Measurements from ENCODE around the gene TPM2. TPM values are rescaled to one million over a fixed set of nuclear protein-coding genes. Genes with fewer than 3 reads are reported as not detected.

TPM2 gene
- total RNA-seq, 1 donor = 911 TPM

DNA sequence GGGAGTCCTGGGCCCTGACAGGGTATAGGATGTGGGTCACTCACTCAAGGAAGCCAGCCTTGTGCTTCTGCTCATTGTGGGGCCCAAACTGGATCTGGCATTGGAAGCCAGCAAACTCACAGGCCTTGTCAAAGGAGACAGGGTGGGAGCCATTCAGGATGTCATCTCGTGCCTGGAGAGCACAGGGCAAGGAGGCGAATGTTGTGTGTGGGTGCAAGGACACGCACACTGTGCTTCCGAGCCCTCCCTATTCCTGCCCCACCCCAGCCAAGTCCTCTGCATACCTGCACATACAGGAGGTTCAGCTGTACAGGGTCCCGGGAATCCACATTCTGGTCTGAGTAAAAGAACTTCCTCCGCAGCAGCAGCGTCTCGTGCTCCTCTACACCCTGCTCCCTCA is 34.2 kb upstream of the TPM2 start:
- peaks cover 82% of the 10 kb centered on the region for H3K79me2 ChIP-seq (ENCODE audit: insufficient read depth, low read length)
- TF ChIP-seq, protein P1, sequence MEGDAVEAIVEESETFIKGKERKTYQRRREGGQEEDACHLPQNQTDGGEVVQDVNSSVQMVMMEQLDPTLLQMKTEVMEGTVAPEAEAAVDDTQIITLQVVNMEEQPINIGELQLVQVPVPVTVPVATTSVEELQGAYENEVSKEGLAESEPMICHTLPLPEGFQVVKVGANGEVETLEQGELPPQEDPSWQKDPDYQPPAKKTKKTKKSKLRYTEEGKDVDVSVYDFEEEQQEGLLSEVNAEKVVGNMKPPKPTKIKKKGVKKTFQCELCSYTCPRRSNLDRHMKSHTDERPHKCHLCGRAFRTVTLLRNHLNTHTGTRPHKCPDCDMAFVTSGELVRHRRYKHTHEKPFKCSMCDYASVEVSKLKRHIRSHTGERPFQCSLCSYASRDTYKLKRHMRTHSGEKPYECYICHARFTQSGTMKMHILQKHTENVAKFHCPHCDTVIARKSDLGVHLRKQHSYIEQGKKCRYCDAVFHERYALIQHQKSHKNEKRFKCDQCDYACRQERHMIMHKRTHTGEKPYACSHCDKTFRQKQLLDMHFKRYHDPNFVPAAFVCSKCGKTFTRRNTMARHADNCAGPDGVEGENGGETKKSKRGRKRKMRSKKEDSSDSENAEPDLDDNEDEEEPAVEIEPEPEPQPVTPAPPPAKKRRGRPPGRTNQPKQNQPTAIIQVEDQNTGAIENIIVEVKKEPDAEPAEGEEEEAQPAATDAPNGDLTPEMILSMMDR (IDR thresholded peaks at IDR 0.05; ENCODE audit: extremely low read depth, low read depth, low read length) = no peak
- H3K9me3 ChIP-seq (ENCODE audit: low read depth, low read length) = no peaks in the 10 kb centered on the region
- H3K27ac ChIP-seq (ENCODE audit: low read depth, low read length) = no peak overlapping the region
- no peak overlapping the region for H2AFZ ChIP-seq (ENCODE audit: low read length)
- H3K36me3 ChIP-seq (ENCODE audit: insufficient read depth, low read length) = peaks cover 74% of the 10 kb centered on the region
- H3K4me3 ChIP-seq (ENCODE audit: insufficient read depth, low read length) = no peak overlapping the region
- H3K27me3 ChIP-seq (ENCODE audit: insufficient read depth, low read length) = no peaks in the 10 kb centered on the region
- no peak for DNase-seq (ENCODE audit: insufficient read length, low spot score, missing footprints)
- no peak overlapping the region for H3K4me2 ChIP-seq (ENCODE audit: insufficient read depth, low read length)
- H4K20me1 ChIP-seq (ENCODE audit: insufficient read depth, low read length) = peaks cover 52% of the 10 kb centered on the region
- H3K4me1 ChIP-seq (ENCODE audit: insufficient read depth, low read length) = peaks cover 28% of the 10 kb centered on the region

DNA sequence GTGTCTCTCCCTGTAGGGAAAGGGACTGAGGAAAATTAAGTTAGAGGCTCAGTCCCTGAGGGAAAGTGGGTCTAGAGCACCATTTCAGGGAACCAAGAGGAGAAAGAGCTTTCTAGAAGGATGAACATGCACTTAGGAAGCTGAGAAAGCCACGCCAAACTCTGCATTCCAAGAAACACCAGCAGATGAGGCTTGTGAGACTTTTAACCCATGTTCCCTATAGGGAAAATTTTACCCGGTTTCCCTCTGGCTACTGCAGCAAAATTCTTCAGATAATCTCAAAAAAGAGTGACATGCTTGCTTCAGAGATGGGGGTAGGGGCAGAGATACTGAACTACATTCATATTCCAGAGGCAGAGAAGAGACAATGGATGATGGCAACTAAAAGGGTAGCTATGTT is 33.7 kb upstream of the TPM2 start:
- Histone ChIP-seq H3K9me3 (ENCODE audit: low read depth, low read length) (no peaks in the 10 kb centered on the region), H3K4me3 (ENCODE audit: insufficient read depth, low read length) (no peak overlapping the region), H3K79me2 (ENCODE audit: insufficient read depth, low read length) (peaks cover 84% of the 10 kb centered on the region), H3K27ac (ENCODE audit: low read depth, low read length) (no peak overlapping the region), H4K20me1 (ENCODE audit: insufficient read depth, low read length) (peaks cover 52% of the 10 kb centered on the region), H3K36me3 (ENCODE audit: insufficient read depth, low read length) (peaks cover 79% of the 10 kb centered on the region), H3K4me1 (ENCODE audit: insufficient read depth, low read length) (peaks cover 23% of the 10 kb centered on the region), H3K4me2 (ENCODE audit: insufficient read depth, low read length) (no peak overlapping the region), H2AFZ (ENCODE audit: low read length) (no peak overlapping the region), H3K27me3 (ENCODE audit: insufficient read depth, low read length) (no peaks in the 10 kb centered on the region)
- no peak for DNase-seq (ENCODE audit: insufficient read length, low spot score, missing footprints)
- TF ChIP-seq, protein P1 (IDR thresholded peaks at IDR 0.05; ENCODE audit: extremely low read depth, low read depth, low read length) = no peak

DNA sequence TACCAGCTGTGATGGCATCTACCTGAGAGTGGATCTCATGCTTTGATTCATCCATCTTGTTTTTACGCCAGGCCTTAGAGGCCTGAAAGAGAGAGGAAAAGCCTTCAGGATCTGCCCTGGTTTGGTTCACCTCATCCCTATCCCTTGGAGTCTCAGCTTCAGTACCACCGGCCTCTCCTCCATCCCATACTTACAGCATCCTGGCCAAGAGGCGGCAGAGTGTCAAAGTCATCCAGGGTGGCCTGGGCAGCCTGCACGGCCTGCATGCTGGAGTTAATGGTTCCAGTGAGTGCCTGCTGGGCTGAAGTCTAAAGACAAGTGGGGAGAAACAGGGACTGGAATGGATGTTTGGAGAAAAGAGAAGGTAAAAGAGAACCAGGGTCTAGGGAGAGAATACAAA is 29.8 kb upstream of the TPM2 start:
- Histone ChIP-seq H3K4me2 (ENCODE audit: insufficient read depth, low read length) (no peak overlapping the region), H4K20me1 (ENCODE audit: insufficient read depth, low read length) (peaks cover 48% of the 10 kb centered on the region), H3K27ac (ENCODE audit: low read depth, low read length) (peak overlapping the region; percentile 33), H3K4me3 (ENCODE audit: insufficient read depth, low read length) (no peak overlapping the region), H3K4me1 (ENCODE audit: insufficient read depth, low read length) (no peaks in the 10 kb centered on the region), H2AFZ (ENCODE audit: low read length) (no peak overlapping the region), H3K36me3 (ENCODE audit: insufficient read depth, low read length) (peaks cover 100% of the 10 kb centered on the region), H3K27me3 (ENCODE audit: insufficient read depth, low read length) (no peaks in the 10 kb centered on the region), H3K9me3 (ENCODE audit: low read depth, low read length) (no peaks in the 10 kb centered on the region), H3K79me2 (ENCODE audit: insufficient read depth, low read length) (peaks cover 76% of the 10 kb centered on the region)
- TF ChIP-seq, protein P1 (IDR thresholded peaks at IDR 0.05; ENCODE audit: extremely low read depth, low read depth, low read length) = no peak
- DNase-seq (ENCODE audit: insufficient read length, low spot score, missing footprints) = no peak

DNA sequence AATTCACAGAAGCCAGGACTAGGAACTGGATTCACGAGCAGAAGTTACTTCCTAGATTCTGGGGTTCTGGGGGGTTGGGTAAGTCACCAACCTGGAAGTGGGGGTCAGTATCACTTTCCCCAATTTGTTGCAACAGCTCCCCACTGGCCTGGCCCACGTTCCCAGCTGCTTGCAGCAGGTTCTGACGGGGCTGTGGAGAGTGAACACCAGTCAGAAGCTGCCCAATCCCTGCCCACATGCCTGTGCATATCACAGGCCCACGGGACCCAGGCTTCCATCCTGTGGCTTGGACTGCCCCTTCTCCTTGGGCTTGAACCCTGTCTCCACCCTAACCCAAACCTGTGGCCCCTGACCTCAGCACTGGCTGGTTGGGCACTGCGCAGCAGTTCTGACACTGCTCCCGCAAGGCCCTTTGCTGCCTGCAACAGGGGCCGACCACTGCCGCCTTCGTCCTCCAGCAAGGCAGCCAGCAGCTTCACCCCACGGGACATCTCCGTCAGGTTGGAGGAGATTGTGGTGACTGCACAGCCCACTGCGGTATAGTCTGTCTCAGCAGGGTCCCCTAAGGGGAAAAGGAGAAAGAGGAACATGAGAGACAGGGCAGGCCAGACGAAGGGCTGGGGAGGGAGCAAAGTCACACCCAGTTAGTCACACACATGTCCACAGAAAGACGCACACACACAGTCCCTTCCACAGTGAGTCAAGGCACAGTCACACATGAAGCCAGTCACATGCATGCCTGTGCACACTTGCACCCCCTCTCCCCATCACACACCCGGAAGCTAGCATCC is 29.2 kb upstream of the TPM2 start:
- no peak overlapping the region for H3K4me3 ChIP-seq (ENCODE audit: insufficient read depth, low read length)
- no peaks in the 10 kb centered on the region for H3K27me3 ChIP-seq (ENCODE audit: insufficient read depth, low read length)
- peak overlapping the region; percentile 33 for H3K27ac ChIP-seq (ENCODE audit: low read depth, low read length)
- TF ChIP-seq, protein P1 (IDR thresholded peaks at IDR 0.05; ENCODE audit: extremely low read depth, low read depth, low read length) = no peak
- DNase-seq (ENCODE audit: insufficient read length, low spot score, missing footprints) = peak; percentile 39
- no peak overlapping the region for H3K4me2 ChIP-seq (ENCODE audit: insufficient read depth, low read length)
- H3K36me3 ChIP-seq (ENCODE audit: insufficient read depth, low read length) = peaks cover 100% of the 10 kb centered on the region
- H3K79me2 ChIP-seq (ENCODE audit: insufficient read depth, low read length) = peaks cover 75% of the 10 kb centered on the region
- H2AFZ ChIP-seq (ENCODE audit: low read length) = no peak overlapping the region
- H3K4me1 ChIP-seq (ENCODE audit: insufficient read depth, low read length) = no peaks in the 10 kb centered on the region
- no peaks in the 10 kb centered on the region for H3K9me3 ChIP-seq (ENCODE audit: low read depth, low read length)
- peaks cover 52% of the 10 kb centered on the region for H4K20me1 ChIP-seq (ENCODE audit: insufficient read depth, low read length)
